Stimulated activated naive CD8-positive, alpha-beta T cell treated with anti-CD3 and anti-CD28 coated beads, Interleukin-15, Interleukin-2, amounts not matched to agents 100 ng/mL and 50 ng/mL, for 24 hours (primary cell): ENCODE measurements around the gene PITPNC1.
A peak's percentile ranks its signal among the peaks of the same experiment; 100 is the strongest.
"Not testable (repeated sequence)": the region's sequence is repeated elsewhere in the genome, so short reads cannot be mapped to it uniquely, and the experiment has no call there.

Source experiments
- H3K27ac Mint-ChIP-seq: one replicate; pipeline ENCODE4 v1.8.0; 2021; ENCODE audit warnings: mild to moderate bottlenecking, mixed read lengths
- H3K27me3 Mint-ChIP-seq: one replicate; pipeline ENCODE4 v1.8.0; 2021; ENCODE audit warnings: mixed read lengths
- H3K36me3 Mint-ChIP-seq: one replicate; pipeline ENCODE4 v1.8.0; 2021; ENCODE audit warnings: low read depth, mixed read lengths
- H3K4me1 Mint-ChIP-seq: one replicate; pipeline ENCODE4 v1.8.0; 2021; ENCODE audit warnings: low read depth, mixed read lengths
- H3K4me3 Mint-ChIP-seq: one replicate; pipeline ENCODE4 v1.8.0; 2021; ENCODE audit warnings: mild to moderate bottlenecking, mixed read lengths
- H3K9me3 Mint-ChIP-seq: one replicate; pipeline ENCODE4 v1.8.0; 2021; ENCODE audit warnings: mixed read lengths

Gene PITPNC1

DNA sequence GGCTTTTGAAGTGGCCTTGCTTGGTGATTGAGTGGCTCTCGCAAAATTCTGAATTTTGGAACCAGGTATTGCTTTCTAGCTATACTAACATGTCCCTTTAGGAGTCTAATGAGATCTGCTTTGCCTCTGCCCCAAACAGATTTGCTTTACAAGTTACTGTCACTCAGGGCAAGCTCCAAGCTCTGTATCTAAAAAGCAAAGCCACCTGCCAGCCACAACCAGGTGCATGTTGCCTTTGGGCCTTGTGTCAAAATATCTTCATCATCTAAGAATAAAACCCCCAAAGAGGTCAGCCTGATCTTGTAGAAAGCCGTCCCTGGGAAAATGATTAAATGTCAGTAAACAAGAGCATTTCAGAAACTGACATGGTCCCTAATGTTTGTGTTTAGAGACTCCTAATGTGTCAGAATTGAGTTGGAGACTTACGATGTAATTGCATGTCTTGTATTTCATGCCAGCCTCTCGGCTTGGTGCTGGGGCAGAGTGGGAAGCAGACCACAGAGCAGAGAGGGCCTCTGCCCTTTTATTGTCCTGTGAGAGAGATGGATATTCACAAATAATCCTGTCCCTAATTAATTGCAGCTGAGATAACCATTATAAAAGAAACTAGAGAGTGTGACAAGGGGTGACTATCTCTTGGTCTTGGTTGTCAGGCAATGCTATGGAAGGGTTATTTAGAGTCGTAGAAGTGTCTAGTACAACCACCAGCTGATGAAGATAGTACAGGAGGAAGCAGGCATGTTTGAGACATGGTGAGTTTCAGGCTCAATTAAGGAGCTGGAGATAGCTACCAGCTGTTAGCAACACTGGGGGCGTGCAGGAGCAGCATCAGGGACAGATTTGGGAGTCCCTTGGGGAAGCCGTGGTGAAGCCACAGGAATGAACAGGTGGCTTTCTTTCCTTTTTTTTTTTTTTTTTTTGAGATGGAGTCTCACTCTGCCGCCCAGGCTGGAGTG, 90.7 kb downstream of the PITPNC1 start:
- H3K4me3 Mint-ChIP-seq = peak overlapping the region; percentile 45

DNA sequence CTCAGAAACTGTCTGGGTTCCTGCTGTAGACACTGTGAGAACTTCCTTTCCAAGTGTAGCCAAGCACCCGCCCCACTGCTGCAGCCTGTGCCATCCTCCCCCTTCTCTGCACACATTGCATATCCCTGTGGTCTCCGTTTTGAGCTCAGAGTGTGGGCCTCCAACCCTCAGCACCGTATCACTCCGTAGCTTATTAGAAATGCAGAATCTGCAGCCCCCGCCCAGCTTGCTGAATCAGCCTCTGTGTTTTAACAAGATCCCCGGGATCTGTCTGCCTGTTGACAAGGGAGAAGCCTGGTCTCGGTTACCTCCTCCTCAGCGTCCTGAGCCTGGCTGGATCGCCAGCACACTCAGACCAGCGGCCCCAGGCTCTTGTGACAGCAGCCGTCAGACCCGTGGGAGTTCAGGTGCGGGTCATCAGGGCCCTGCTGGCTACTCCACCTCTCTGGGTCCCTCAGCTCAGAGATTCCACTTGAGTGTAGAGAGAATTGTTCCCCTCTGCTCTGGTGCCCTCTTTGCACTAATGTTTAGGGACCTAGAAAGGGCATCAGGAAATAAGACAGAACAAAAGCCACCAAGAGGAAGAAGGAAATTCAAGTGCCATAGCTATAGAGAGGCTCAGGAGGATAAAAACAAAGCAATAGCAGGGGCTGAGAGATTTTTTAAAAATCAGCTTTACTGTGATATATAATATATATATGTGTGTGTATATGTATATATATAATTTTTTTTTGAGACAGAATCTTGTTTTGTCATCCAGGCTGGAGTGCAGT, 92.3 kb downstream of the PITPNC1 start:
- Mint-ChIP-seq H3K27me3 (no peaks in the 10 kb centered on the region), H3K9me3 (peaks cover 5% of the 10 kb centered on the region), H3K4me1 (peaks cover 75% of the 10 kb centered on the region), H3K36me3 (peaks cover 10% of the 10 kb centered on the region), H3K27ac (peak overlapping the region; percentile 68), H3K4me3 (peak overlapping the region; percentile 54)

More for the DNA sequence above, 90.7 kb downstream of the PITPNC1 start:
- H3K4me1 Mint-ChIP-seq = peaks cover 78% of the 10 kb centered on the region
- H3K27me3 Mint-ChIP-seq = no peaks in the 10 kb centered on the region
- H3K27ac Mint-ChIP-seq = peak overlapping the region; percentile 71
- peaks cover 16% of the 10 kb centered on the region for H3K36me3 Mint-ChIP-seq
- H3K9me3 Mint-ChIP-seq = peaks cover 5% of the 10 kb centered on the region

DNA sequence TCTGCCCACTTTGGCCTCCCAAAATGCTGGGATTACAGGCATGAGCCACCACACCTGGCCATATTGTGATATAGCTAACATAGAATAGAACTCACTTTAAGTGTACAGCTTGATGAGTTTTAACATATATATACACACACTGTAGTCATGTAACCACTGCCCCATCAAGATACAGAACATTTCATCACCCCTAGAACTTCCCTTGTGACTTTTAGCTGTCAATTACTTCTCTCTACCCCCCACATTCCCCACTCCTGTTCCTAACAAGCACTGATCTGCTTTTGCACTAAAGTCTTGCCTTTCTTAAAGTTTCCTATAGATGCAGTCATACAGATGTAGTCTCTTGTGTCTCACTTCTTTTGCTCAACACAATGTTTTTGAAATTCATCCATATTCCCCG, 93.1 kb downstream of the PITPNC1 start:
- peaks cover 5% of the 10 kb centered on the region for H3K9me3 Mint-ChIP-seq
- peak overlapping the region; percentile 2 for H3K4me3 Mint-ChIP-seq
- peaks cover 10% of the 10 kb centered on the region for H3K36me3 Mint-ChIP-seq
- peaks cover 75% of the 10 kb centered on the region for H3K4me1 Mint-ChIP-seq
- no peaks in the 10 kb centered on the region for H3K27me3 Mint-ChIP-seq
- peak overlapping the region; percentile 75 for H3K27ac Mint-ChIP-seq

DNA sequence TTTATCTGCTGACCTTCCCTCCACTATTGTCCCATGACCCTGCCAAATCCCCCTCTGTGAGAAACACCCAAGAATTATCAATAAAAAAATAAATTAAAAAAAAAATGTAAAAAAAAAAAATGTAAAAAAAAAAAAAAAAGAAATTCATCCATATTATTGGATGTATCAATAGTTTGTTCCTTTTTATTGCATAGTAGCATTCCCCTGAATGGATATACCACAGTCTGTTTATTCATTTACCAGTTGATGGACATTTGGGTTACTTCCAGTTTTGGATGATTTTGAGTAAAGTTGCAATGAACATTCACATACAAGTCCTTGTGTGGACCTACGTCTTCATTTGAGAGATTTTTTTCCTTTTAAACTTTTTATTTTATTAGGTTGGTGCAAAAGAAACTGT, 94.0 kb downstream of the PITPNC1 start:
- H3K4me1 Mint-ChIP-seq = peaks cover 78% of the 10 kb centered on the region
- H3K27ac Mint-ChIP-seq = no peak overlapping the region
- H3K9me3 Mint-ChIP-seq = peaks cover 5% of the 10 kb centered on the region
- H3K36me3 Mint-ChIP-seq = peaks cover 10% of the 10 kb centered on the region
- no peaks in the 10 kb centered on the region for H3K27me3 Mint-ChIP-seq
- H3K4me3 Mint-ChIP-seq = no peak overlapping the region

DNA sequence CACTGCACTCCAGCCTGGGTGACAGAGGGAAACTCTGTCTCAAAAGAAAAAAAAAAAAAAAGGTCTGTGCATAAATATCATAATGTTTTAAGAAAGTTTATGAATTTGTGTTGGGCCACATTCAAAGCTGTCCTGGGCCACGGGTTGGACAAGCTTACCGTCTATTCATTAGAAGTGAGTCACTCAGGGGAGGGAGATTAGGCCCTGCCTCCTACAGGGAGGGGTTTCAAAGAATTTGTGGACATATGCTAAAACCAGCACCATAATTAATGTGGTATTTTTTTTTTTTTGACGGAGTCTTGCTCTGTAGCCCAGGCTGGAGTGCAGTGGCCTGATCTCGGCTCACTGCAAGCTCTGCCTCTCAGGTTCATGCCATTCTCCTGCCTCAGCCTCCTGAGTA, 95.5 kb downstream of the PITPNC1 start:
- not testable (repeated sequence) for H3K4me3 Mint-ChIP-seq, H3K27ac Mint-ChIP-seq

DNA sequence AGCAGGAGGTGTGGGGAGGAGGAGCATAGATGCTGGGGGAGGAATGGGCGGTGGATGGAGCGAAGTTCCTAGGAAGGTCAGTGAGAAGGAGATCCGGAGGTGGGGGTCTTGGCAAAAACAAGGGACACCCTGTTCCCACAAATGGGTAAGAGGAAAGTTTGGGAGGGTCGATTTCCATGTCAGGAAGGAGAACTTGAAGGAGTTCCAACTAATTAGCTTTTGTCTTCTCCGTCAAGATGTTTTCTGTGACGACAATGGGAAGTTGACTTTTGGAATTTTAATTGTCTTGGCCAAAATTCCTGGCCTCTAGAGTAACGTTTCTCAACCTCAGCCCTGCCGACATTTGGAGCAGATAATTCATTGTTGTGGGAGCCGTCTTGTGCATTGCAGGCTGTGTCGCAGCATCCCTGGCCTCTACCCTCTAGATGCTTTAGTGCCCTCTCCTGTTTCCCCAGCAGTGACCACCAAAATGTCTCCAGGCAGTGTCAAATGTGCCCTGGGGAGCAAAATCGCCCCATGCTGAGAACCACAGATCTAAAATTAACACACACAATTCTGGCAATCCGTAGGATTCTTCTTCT, 97.1 kb downstream of the PITPNC1 start:
- peaks cover 10% of the 10 kb centered on the region for H3K36me3 Mint-ChIP-seq
- peaks cover 5% of the 10 kb centered on the region for H3K9me3 Mint-ChIP-seq
- no peaks in the 10 kb centered on the region for H3K27me3 Mint-ChIP-seq
- peaks cover 72% of the 10 kb centered on the region for H3K4me1 Mint-ChIP-seq
- peak overlapping the region; percentile 78 for H3K4me3 Mint-ChIP-seq
- peak overlapping the region; percentile 53 for H3K27ac Mint-ChIP-seq

More for the DNA sequence above, 95.5 kb downstream of the PITPNC1 start:
- H3K36me3 Mint-ChIP-seq, H3K9me3 Mint-ChIP-seq, H3K27me3 Mint-ChIP-seq: not testable (repeated sequence)
- H3K4me1 Mint-ChIP-seq = peaks cover 72% of the 10 kb centered on the region

DNA sequence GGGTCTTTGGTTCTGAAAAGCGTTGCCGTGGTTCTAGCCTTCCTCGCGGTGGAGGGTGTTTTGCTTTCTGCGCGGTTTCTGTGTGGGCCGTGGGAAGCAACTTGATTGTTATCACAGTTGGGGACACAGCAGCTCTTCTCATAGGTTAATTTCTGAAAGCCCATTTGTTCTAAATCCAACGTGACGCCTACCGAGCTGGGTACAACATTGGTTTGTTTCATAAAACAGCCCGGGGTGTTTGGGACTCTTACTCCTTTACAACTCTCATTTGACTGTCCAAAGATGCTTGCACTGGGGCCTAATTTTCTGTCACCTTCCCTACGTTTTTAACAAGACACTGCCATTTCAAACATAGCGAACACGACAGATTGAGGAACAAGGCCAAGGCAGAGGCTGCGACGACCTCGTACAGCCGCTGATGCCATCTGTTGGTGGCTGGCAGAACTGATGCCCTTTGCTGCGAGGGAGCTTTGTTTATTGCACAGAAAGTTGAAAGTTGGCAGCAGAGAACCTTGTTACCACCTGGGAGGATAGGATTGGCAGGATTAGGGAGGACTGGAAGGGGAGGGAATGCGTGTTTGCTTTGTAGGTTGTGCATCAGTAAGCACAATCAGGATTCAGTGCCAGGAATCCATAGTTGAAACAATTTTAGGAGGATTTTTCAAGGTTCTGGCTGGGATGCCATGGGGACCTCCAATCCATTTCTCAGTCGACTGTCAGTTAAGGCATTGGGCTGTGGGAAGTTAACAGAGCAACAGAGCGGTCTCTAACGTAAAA, 98.3 kb downstream of the PITPNC1 start:
- H3K27ac Mint-ChIP-seq = peak overlapping the region; percentile 92
- H3K9me3 Mint-ChIP-seq = peaks cover 5% of the 10 kb centered on the region
- H3K4me1 Mint-ChIP-seq = peaks cover 73% of the 10 kb centered on the region
- peak overlapping the region; percentile 78 for H3K4me3 Mint-ChIP-seq
- H3K36me3 Mint-ChIP-seq = peaks cover 10% of the 10 kb centered on the region
- no peaks in the 10 kb centered on the region for H3K27me3 Mint-ChIP-seq

DNA sequence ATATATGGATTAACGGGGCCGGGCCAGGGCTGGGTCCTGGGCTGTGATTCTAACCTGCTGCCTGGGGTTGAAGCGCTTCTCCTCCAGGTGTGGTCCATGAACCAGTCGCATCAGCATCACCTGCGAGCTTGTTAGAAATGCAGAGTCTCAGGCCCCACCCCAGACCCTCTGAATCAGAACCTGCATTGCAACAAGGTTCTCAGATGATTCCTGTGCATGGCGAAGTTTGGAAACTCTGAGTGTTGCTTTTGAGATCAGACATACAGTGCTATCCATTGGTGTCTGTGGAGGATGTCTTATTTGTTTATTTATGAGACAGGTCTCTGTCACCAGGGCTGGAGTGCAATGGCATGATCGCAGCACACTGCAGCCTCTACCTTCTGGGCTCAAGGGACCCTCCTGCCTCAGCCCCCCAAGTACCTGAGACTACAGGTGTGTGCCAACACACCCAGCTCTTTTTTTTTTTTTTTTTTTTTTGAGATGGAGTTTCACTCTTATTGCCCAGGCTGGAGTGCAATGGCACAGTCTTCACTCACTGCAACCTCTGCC, 99.8 kb downstream of the PITPNC1 start:
- Mint-ChIP-seq H3K4me1 (peaks cover 84% of the 10 kb centered on the region), H3K36me3 (peaks cover 2% of the 10 kb centered on the region), H3K9me3 (peaks cover 1% of the 10 kb centered on the region), H3K27me3 (no peaks in the 10 kb centered on the region), H3K27ac (peak overlapping the region; percentile 69), H3K4me3 (no peak overlapping the region)

DNA sequence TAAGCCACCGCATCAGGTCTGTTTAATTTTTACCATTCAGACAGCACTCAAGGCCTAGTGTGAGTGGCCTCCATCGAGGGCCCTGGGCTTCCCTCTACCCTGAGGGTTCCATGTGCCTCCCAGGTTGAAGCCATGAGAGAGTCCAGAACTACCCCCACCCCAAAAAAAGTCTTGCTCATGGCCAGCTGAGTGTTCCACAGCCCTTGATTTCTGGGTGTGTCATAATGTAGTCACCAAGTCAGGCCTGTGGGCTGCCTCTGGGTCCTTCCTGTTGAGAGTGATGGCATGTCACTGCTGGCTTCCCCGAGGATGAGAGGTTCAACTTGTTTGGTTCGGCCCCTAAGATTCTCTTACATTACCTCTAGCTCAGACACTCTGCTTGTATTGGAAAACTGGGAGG, 100.6 kb downstream of the PITPNC1 start:
- peak overlapping the region; percentile 93 for H3K27ac Mint-ChIP-seq
- no peaks in the 10 kb centered on the region for H3K27me3 Mint-ChIP-seq
- no peaks in the 10 kb centered on the region for H3K9me3 Mint-ChIP-seq
- H3K4me3 Mint-ChIP-seq = peak overlapping the region; percentile 87
- peaks cover 87% of the 10 kb centered on the region for H3K4me1 Mint-ChIP-seq
- H3K36me3 Mint-ChIP-seq = no peaks in the 10 kb centered on the region

DNA sequence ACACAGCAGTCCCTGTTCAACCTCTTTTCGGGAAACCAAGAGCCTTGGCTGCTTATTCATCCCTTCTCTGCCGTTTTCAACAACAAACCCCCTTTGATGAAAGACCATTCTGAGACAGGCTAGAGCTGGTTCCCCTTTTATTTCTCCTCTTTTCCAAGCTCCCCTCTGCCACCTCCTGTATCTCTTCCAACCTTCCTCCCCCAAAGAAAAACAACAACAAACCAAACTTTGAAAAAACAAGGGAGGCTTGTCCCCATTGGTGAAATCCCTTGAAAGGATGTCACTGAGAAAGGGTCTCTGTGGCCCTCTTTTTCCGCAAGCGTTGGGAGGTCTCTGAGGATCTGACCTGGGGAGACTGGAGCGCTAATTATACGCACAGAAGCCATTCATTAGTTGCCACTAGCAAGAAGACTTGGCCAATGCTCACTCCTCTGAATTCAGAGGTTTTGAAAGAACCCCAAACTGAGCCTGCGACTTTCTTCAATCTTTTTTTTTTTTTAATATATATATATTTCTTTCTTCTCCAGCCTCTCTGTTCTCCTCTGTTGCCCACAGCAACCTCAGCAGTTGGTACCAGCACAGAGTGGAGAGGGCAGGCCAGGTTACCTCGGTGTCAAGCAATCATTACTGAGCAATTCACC, 101.4 kb downstream of the PITPNC1 start:
- H3K27me3 Mint-ChIP-seq = no peaks in the 10 kb centered on the region
- H3K36me3 Mint-ChIP-seq = no peaks in the 10 kb centered on the region
- peak overlapping the region; percentile 93 for H3K27ac Mint-ChIP-seq
- H3K4me1 Mint-ChIP-seq = peaks cover 94% of the 10 kb centered on the region
- no peaks in the 10 kb centered on the region for H3K9me3 Mint-ChIP-seq
- peak overlapping the region; percentile 87 for H3K4me3 Mint-ChIP-seq

DNA sequence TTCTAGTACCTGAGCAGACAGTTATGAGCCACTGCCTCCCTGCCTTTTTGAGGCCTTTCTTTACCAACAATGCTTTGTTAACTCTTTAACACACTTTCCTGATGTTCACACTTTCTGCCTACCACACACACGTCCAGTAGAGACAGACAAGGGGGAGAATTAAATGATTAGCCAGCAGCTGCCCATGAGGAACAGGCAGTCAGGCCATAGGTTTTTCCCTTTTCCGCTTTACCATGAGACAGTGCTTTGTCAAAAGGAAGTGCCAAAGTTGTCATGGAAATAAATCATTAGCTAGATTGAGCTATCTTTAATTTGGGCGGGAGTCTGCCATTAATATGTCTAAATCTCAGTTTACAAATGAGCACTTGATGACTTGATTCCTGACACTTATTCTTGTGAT, 102.1 kb downstream of the PITPNC1 start:
- no peaks in the 10 kb centered on the region for H3K9me3 Mint-ChIP-seq
- peak overlapping the region; percentile 60 for H3K4me3 Mint-ChIP-seq
- peak overlapping the region; percentile 91 for H3K27ac Mint-ChIP-seq
- no peaks in the 10 kb centered on the region for H3K27me3 Mint-ChIP-seq
- peaks cover 92% of the 10 kb centered on the region for H3K4me1 Mint-ChIP-seq
- peaks cover 2% of the 10 kb centered on the region for H3K36me3 Mint-ChIP-seq

DNA sequence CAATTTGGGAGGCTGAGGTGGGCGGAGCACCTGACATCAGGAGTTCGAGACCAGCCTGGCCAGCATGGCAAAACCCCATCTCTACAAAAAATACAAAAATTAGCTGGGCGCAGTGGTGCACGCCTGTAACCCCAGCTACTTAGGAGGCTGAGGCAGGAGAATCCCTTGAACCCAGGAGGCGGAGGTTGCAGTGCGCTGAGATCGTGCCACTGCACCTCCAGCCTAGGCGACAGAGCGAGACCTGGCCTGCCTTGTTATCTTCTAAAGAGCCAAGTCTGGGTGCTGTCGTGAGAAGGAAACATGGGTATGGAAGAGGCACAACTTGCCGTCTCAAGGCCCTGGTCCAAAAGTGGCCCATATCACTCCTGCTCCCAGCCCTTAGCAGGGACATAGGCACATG, 103.9 kb downstream of the PITPNC1 start:
- not testable (repeated sequence) for H3K36me3 Mint-ChIP-seq, H3K9me3 Mint-ChIP-seq, H3K27me3 Mint-ChIP-seq, H3K4me3 Mint-ChIP-seq
- H3K27ac Mint-ChIP-seq = peak overlapping the region; percentile 97
- H3K4me1 Mint-ChIP-seq = peaks cover 89% of the 10 kb centered on the region

DNA sequence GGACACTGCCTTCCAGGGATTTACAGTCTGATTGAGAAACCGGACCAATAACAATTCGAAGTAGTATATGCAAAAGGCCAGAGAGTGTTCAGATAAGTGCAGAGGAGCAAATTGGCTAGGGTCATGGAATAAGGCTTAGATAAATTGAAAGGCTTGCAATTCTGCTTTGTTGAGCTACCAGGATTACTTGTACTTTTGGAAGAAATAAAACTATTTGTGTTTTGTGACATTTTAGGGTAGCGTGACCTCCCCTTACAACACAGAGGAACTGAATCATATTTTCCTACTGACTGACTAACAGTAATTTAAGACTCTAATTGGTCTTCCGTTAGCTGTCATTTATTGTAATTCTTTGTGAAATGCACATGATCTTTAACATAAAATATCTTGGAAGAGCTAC, 104.7 kb downstream of the PITPNC1 start:
- peak overlapping the region; percentile 97 for H3K27ac Mint-ChIP-seq
- peaks cover 91% of the 10 kb centered on the region for H3K4me1 Mint-ChIP-seq
- no peaks in the 10 kb centered on the region for H3K27me3 Mint-ChIP-seq
- peak overlapping the region; percentile 72 for H3K4me3 Mint-ChIP-seq
- no peaks in the 10 kb centered on the region for H3K9me3 Mint-ChIP-seq
- peaks cover 4% of the 10 kb centered on the region for H3K36me3 Mint-ChIP-seq

DNA sequence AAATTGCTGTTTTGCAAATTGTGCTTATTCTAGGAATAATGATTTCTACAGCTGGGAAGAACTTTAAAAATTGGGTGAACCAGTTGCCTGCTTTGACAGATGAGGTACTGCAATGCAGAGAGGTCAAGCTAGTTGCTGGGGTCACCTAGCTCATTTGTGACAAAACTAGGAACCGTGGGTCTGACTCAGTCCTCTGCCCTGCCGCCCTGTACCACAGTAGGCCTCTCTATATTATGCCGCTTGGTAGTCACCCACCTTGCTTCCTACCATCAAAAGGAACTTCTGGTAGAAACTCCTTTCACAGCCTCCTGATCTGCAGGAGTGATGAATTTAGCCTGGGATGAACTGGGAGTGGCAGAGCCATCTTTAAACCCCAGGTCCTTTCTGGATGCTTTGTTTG, 105.7 kb downstream of the PITPNC1 start:
- peaks cover 4% of the 10 kb centered on the region for H3K36me3 Mint-ChIP-seq
- H3K27ac Mint-ChIP-seq = peak overlapping the region; percentile 89
- H3K4me3 Mint-ChIP-seq = peak overlapping the region; percentile 41
- peaks cover 95% of the 10 kb centered on the region for H3K4me1 Mint-ChIP-seq
- H3K9me3 Mint-ChIP-seq = no peaks in the 10 kb centered on the region
- H3K27me3 Mint-ChIP-seq = no peaks in the 10 kb centered on the region
